Measurements from ENCODE around the gene TMEM117. TPM values are rescaled to one million over a fixed set of nuclear protein-coding genes. Genes with fewer than 3 reads are reported as not detected.

TMEM117 gene
- total RNA-seq, 1 experiment from 2014 or later = 0.90 TPM

DNA sequence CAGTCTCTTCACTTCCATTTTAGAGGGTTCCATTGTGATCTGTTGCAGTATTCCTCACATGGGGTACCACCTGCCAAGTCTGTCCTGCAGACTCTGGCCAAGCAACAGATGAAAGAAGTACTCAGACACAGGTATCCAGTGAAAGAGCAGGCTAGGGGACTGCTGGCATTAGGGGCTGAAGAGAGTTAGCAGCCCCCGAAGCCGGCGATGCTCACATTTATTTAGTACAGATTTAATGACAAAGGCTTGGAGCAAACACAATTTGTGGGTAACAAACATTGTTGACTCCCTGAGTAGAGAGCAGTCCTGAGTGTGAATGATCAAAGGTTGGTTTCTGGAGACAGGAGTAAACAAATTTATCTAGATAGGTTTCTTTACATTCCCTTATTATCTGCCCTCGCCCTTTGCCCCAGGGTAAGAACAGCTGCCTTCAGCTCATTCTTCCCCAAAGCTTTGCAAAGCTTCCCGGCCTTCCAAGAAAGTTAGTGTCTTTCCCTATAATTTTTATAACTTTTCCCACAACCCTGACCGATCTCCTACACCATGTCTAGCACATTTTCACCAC, 144.8 kb downstream of the TMEM117 start:
- no peaks in the 10 kb centered on the region for H3K36me3 ChIP-seq (replicated peaks; ENCODE audit: control insufficient read depth, insufficient read depth, low read length)
- no peak overlapping the region for H3K4me3 ChIP-seq (ENCODE audit: insufficient read depth, low read depth, low read length)
- no peaks in the 10 kb centered on the region for H3K27me3 ChIP-seq (ENCODE audit: control insufficient read depth, insufficient read depth, low read length)
- DNase-seq = no peak

- Histone ChIP-seq H3K36me3 (replicated peaks; ENCODE audit: control insufficient read depth, insufficient read depth, low read length) (no peaks in the 10 kb centered on the region), H3K4me3 (ENCODE audit: insufficient read depth, low read depth, low read length) (no peak overlapping the region), H3K27me3 (ENCODE audit: control insufficient read depth, insufficient read depth, low read length) (no peaks in the 10 kb centered on the region)
- no peak for DNase-seq
Measured at GRCh38 chr12:43981726-43982125, 145.8 kb downstream of the TMEM117 start.

GRCh38 chr12:43982544-43982943, 146.7 kb downstream of the TMEM117 start:
- H3K27me3 ChIP-seq (ENCODE audit: control insufficient read depth, insufficient read depth, low read length) = no peaks in the 10 kb centered on the region
- H3K36me3 ChIP-seq (replicated peaks; ENCODE audit: control insufficient read depth, insufficient read depth, low read length) = no peaks in the 10 kb centered on the region
- DNase-seq = no peak
- no peak overlapping the region for H3K4me3 ChIP-seq (ENCODE audit: insufficient read depth, low read depth, low read length)

GRCh38 chr12:43988838-43989560, 153.1 kb downstream of the TMEM117 start:
- no peak for DNase-seq
- H3K27me3 ChIP-seq (ENCODE audit: control insufficient read depth, insufficient read depth, low read length) = no peaks in the 10 kb centered on the region
- no peak overlapping the region for H3K4me3 ChIP-seq (ENCODE audit: insufficient read depth, low read depth, low read length)
- no peaks in the 10 kb centered on the region for H3K36me3 ChIP-seq (replicated peaks; ENCODE audit: control insufficient read depth, insufficient read depth, low read length)

- Histone ChIP-seq H3K4me3 (ENCODE audit: insufficient read depth, low read depth, low read length) (no peak overlapping the region), H3K36me3 (replicated peaks; ENCODE audit: control insufficient read depth, insufficient read depth, low read length) (no peaks in the 10 kb centered on the region), H3K27me3 (ENCODE audit: control insufficient read depth, insufficient read depth, low read length) (no peaks in the 10 kb centered on the region)
- no peak for DNase-seq
Measured at GRCh38 chr12:43992856-43993255, 157.0 kb downstream of the TMEM117 start.

GRCh38 chr12:44000309-44000952, 164.6 kb downstream of the TMEM117 start:
- peak; percentile 38 for DNase-seq
- Histone ChIP-seq H3K27me3 (ENCODE audit: control insufficient read depth, insufficient read depth, low read length) (no peaks in the 10 kb centered on the region), H3K4me3 (ENCODE audit: insufficient read depth, low read depth, low read length) (no peak overlapping the region), H3K36me3 (replicated peaks; ENCODE audit: control insufficient read depth, insufficient read depth, low read length) (no peaks in the 10 kb centered on the region)

DNA sequence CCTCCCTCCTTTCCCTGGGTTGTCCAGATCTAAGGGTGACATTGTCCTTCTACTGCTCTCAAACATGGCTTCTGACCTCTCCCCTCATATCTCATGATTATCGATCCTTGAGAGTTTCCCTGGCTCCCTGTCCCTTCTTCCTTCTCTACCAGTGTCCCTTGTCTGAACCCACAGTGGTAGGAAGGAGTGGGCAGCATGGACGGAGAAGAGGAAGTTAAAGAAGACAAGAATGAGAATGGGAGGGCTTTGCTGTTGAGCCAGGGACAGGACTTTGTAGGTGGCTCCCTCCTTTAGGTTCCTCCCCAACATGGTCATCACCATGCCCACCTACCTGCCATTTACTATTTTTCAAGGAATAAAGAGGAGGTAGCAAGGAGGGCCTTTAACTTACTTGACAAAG, 166.7 kb downstream of the TMEM117 start:
- H3K4me3 ChIP-seq (ENCODE audit: insufficient read depth, low read depth, low read length) = no peak overlapping the region
- DNase-seq = no peak

GRCh38 chr12:44003721-44004120, 167.8 kb downstream of the TMEM117 start:
- DNase-seq = no peak
- no peaks in the 10 kb centered on the region for H3K36me3 ChIP-seq (replicated peaks; ENCODE audit: control insufficient read depth, insufficient read depth, low read length)
- H3K27me3 ChIP-seq (ENCODE audit: control insufficient read depth, insufficient read depth, low read length) = no peaks in the 10 kb centered on the region
- no peak overlapping the region for H3K4me3 ChIP-seq (ENCODE audit: insufficient read depth, low read depth, low read length)

More for the DNA sequence above, 166.7 kb downstream of the TMEM117 start:
- Histone ChIP-seq H3K27me3 (ENCODE audit: control insufficient read depth, insufficient read depth, low read length) (no peaks in the 10 kb centered on the region), H3K36me3 (replicated peaks; ENCODE audit: control insufficient read depth, insufficient read depth, low read length) (no peaks in the 10 kb centered on the region)

GRCh38 chr12:44015333-44015941, 179.6 kb downstream of the TMEM117 start:
- Histone ChIP-seq H3K36me3 (replicated peaks; ENCODE audit: control insufficient read depth, insufficient read depth, low read length) (no peaks in the 10 kb centered on the region), H3K4me3 (ENCODE audit: insufficient read depth, low read depth, low read length) (no peak overlapping the region), H3K27me3 (ENCODE audit: control insufficient read depth, insufficient read depth, low read length) (no peaks in the 10 kb centered on the region)
- DNase-seq = no peak

GRCh38 chr12:44017216-44017615, 181.3 kb downstream of the TMEM117 start:
- no peak for DNase-seq
- H3K4me3 ChIP-seq (ENCODE audit: insufficient read depth, low read depth, low read length) = no peak overlapping the region
- H3K27me3 ChIP-seq (ENCODE audit: control insufficient read depth, insufficient read depth, low read length) = no peaks in the 10 kb centered on the region
- no peaks in the 10 kb centered on the region for H3K36me3 ChIP-seq (replicated peaks; ENCODE audit: control insufficient read depth, insufficient read depth, low read length)

- no peaks in the 10 kb centered on the region for H3K36me3 ChIP-seq (replicated peaks; ENCODE audit: control insufficient read depth, insufficient read depth, low read length)
- no peak overlapping the region for H3K4me3 ChIP-seq (ENCODE audit: insufficient read depth, low read depth, low read length)
- H3K27me3 ChIP-seq (ENCODE audit: control insufficient read depth, insufficient read depth, low read length) = no peaks in the 10 kb centered on the region
- no peak for DNase-seq
Measured at GRCh38 chr12:44019118-44019517, 183.2 kb downstream of the TMEM117 start.

GRCh38 chr12:44020555-44020954, 184.7 kb downstream of the TMEM117 start:
- DNase-seq = no peak
- Histone ChIP-seq H3K27me3 (ENCODE audit: control insufficient read depth, insufficient read depth, low read length) (no peaks in the 10 kb centered on the region), H3K36me3 (replicated peaks; ENCODE audit: control insufficient read depth, insufficient read depth, low read length) (no peaks in the 10 kb centered on the region), H3K4me3 (ENCODE audit: insufficient read depth, low read depth, low read length) (no peak overlapping the region)

DNA sequence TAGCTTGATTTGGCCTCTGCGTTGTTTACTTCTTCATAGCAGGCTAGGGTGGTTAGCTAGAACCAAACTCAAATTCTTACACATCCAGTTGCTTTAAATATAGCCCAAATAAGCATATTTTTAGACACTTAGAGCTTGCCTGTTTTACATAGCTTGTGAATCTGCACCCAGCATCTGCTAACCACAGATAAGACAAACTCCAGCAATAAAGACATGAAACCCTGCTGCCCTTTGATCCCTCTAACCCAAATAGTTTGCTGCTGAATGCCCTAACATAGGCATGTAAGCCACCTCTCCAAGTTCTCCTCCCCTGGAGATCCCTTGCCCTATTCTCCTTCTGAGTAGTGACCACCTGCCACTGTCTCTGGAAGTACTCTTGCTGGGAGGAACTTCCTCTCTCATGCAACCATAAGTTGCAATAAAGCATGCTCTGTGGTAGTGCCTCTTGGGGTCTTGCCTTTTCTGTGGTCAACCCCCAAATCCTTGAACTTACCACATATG, 185.6 kb downstream of the TMEM117 start:
- H3K27me3 ChIP-seq (ENCODE audit: control insufficient read depth, insufficient read depth, low read length) = no peaks in the 10 kb centered on the region
- H3K36me3 ChIP-seq (replicated peaks; ENCODE audit: control insufficient read depth, insufficient read depth, low read length) = no peaks in the 10 kb centered on the region
- H3K4me3 ChIP-seq (ENCODE audit: insufficient read depth, low read depth, low read length) = no peak overlapping the region
- DNase-seq = no peak

GRCh38 chr12:44025499-44025898, 189.6 kb downstream of the TMEM117 start:
- DNase-seq = no peak
- no peaks in the 10 kb centered on the region for H3K27me3 ChIP-seq (ENCODE audit: control insufficient read depth, insufficient read depth, low read length)
- no peak overlapping the region for H3K4me3 ChIP-seq (ENCODE audit: insufficient read depth, low read depth, low read length)
- no peaks in the 10 kb centered on the region for H3K36me3 ChIP-seq (replicated peaks; ENCODE audit: control insufficient read depth, insufficient read depth, low read length)

GRCh38 chr12:44026046-44026445, 190.2 kb downstream of the TMEM117 start:
- Histone ChIP-seq H3K36me3 (replicated peaks; ENCODE audit: control insufficient read depth, insufficient read depth, low read length) (no peaks in the 10 kb centered on the region), H3K27me3 (ENCODE audit: control insufficient read depth, insufficient read depth, low read length) (no peaks in the 10 kb centered on the region), H3K4me3 (ENCODE audit: insufficient read depth, low read depth, low read length) (no peak overlapping the region)
- DNase-seq = no peak
